ENCODE data around the gene CDH15.

DNA sequence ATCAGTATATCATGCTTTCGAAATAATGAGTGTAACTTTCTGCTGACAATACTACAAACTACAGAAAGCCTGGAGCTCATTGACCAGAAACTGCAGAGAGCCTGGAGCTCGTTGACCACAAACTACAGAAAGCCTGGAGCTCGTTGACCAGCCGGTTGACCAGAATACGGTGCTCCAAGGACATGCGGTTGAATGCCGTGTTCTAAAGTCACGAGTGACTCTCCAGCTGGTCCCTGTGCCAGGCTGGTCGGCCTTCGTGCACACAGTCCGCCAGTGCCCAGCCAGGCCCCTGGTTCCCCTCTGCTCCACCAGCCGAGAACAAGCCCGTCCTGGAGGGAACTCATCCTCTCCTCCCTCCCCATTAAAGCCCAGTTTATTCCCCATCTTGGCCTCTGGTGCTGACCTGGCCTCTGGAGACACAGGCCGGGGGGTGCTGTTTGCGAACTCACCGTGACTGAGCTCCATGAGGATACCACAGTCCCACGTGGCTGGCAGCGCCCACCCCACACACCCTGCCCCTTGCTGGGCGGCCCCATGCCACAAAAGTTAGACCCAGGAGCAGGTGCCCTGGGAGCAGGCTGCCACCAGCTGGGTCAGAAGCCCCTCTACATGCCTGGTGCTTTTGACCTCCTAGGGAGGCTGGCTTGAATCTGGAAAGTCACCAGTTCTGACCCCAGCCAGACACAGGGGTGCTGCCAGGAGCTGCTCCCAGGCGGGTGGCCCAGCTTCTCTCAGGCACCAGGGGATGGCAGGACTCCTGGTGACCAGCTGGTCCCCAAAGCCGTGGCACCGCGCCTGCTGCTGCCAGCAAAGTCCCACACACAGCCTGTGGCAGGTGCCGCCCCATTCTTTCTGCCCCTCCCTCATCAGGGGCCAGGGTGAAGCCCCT is 15.5 kb upstream of the CDH15 start:
- TF ChIP-seq, protein P1, sequence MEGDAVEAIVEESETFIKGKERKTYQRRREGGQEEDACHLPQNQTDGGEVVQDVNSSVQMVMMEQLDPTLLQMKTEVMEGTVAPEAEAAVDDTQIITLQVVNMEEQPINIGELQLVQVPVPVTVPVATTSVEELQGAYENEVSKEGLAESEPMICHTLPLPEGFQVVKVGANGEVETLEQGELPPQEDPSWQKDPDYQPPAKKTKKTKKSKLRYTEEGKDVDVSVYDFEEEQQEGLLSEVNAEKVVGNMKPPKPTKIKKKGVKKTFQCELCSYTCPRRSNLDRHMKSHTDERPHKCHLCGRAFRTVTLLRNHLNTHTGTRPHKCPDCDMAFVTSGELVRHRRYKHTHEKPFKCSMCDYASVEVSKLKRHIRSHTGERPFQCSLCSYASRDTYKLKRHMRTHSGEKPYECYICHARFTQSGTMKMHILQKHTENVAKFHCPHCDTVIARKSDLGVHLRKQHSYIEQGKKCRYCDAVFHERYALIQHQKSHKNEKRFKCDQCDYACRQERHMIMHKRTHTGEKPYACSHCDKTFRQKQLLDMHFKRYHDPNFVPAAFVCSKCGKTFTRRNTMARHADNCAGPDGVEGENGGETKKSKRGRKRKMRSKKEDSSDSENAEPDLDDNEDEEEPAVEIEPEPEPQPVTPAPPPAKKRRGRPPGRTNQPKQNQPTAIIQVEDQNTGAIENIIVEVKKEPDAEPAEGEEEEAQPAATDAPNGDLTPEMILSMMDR (IDR thresholded peaks at IDR 0.05; ENCODE audit: low read depth, low read length, poor library complexity, severe bottlenecking), result no peak
- TF ChIP-seq EZH2phosphoT487 (IDR thresholded peaks at IDR 0.05; ENCODE audit: borderline replicate concordance, low read length), result no peak
